Adrenal gland (tissue), 12 donors: ENCODE measurements around the gene MYCBPAP. TPM values are rescaled to one million over a fixed set of nuclear protein-coding genes. Genes with fewer than 3 reads are reported as not detected.

ENCODE experiments used
- DNase-seq, 7 donors: peaks; one replicate each; pipeline ENCODE4 v3.0.0-alpha.2; 2019 to 2020
- H3K27ac ChIP-seq, 5 donors: fragments of 200-600 bp; sonication (generic) in 4 of 5; 1 replicate in 3 of 5; 2 replicates in 2 of 5; pipeline versions ENCODE4 v1.5.1 to v1.8.0; 2016 to 2020; ENCODE audit warnings: mild to moderate bottlenecking in 1 of 5
- H3K27me3 ChIP-seq: fragments of 200-600 bp; 2 replicates; pipeline ENCODE4 v1.8.0; 2021
- H3K36me3 ChIP-seq, 2 donors: fragments of 200-600 bp; replicated peaks in 1 of 2; 1 replicate in 1 of 2; 2 replicates in 1 of 2; pipeline versions ENCODE4 v1.5.1 to v1.8.0; 2018 to 2022
- H3K4me1 ChIP-seq, 2 donors: fragments of 200-600 bp; replicated peaks in 1 of 2; 1 replicate in 1 of 2; 2 replicates in 1 of 2; pipeline versions ENCODE4 v1.5.1 to v1.8.0; 2018 to 2021
- H3K4me3 ChIP-seq, 4 donors: fragments of 200-600 bp; sonication (generic) in 3 of 4; one replicate each; pipeline ENCODE4 v1.5.1; 2016 to 2018
- H3K9me3 ChIP-seq, 3 donors: fragments of 200-600 bp; sonication (generic) in 1 of 3; replicated peaks in 1 of 3; 1 replicate in 2 of 3; 2 replicates in 1 of 3; pipeline versions ENCODE4 v1.5.1 to v1.8.0; 2016 to 2021
- POLR2A ChIP-seq, 2 donors: fragments of 450-650 bp; IDR thresholded peaks; one replicate each; pipeline ENCODE4 v1.6.1; 2017; ENCODE audit warnings: antibody characterized with exemption in 2 of 2, mild to moderate bottlenecking in 2 of 2, moderate library complexity in 1 of 2
- WGBS, 4 donors: extraction: QIAGEN DNeasy Blood & Tissue Kit in 2 of 4; methylation state at CpG; one replicate each; pipeline versions ENCODE4 v1.1.5 to v1.1.7; 2013 to 2017; 5-methylcytosine and 5-hydroxymethylcytosine counted together
- intact Hi-C, 2 donors: fragments of 100-400 bp; cut with DNase I; formaldehyde crosslinking; loops; one replicate each; pipeline versions ENCODE4 v1.14.1 to v1.15.0; 2022 to 2023
- polyA plus RNA-seq, 3 donors: library from polyadenylated mRNA; stranded (reverse); fragments of 200-250 nt in 2 of 3; fragments of 350-450 nt in 1 of 3; fragmentation: Illumina TruSeq in 1 of 3; extraction: RNeasy Lipid Tissue Mini Kit (QIAGEN cat#74804) in 1 of 3; gene quantifications; one replicate each; pipeline ENCODE4 v1.2.3, GENCODE V29; 2013 to 2014
- total RNA-seq, 9 donors: library from RNA; depleted of rRNA in 4 of 9; stranded (reverse); fragments of >200 nt in 4 of 9; fragments of 120-200 nt in 1 of 9; fragmentation: NEBNext Ultra II Directional in 1 of 9; extraction: Animal tissue kit (Norgen Biotek cat#: 25700) in 1 of 9; gene quantifications; one replicate each; pipeline versions ENCODE4 v1.1.0 to v1.2.4, GENCODE V29; 2013 to 2023
- TF ChIP-seq, protein P1 (sequence below), 6 experiments: fragments of 450-650 bp in 4 of 6; fragments of 200-600 bp in 2 of 6; sonication (generic) in 1 of 6; IDR thresholded peaks; 1 replicate in 5 of 6; 2 replicates in 1 of 6; pipeline versions ENCODE4 v1.5.1 to v1.8.0; 2016 to 2021; ENCODE audit warnings: antibody characterized with exemption in 6 of 6, mild to moderate bottlenecking in 2 of 6, moderate library complexity in 1 of 6
- donor health status: healthy with polysubstance abuse.
- donor health status: Bipolar disorder and iron deficiency.
- donor health status: DM: yes; HTN: yes; CAD: no.
- donor health status: DM: no; HTN: no; CAD: no.
- donor health status: DM: no; HTN: no; CAD: no.
- donor health status: DM: yes; HTN: yes; CAD: no.

MYCBPAP gene
- total and polyA plus RNA-seq, 12 donors: 0.12 to 8.9 (median 2.3) TPM; not detected in 1

DNA sequence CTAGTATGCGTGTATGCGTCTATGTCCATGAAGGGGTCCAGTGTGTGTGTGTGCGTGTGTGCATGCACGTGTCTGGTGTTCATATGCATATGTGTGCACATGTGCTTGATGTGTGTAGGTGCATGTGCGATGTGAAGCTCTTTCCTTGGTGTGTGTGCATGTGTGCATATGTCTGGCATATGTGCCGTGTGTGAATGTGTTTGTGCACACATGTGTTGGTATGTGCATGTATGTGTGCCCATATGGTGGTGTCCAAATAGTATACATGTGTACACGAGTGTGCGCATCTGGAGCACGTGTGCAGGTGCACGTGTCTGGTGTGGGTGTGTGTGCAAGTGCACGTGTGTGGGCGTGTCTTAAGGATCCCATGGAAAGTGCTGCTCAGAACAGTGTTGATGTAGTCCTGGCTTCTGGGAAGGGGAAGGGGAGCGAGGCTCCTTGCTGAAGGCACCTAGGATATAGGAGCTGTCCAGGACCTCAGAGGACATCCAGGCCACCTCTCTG is 69.3 kb downstream of the MYCBPAP start:
- 85 to 91% (median 88%) methylated on average over 13 of the region's 13 CpGs for WGBS, 4 donors
- no peak overlapping the region for H3K4me3 ChIP-seq

GRCh38 chr17:50578173-50578572 is 69.9 kb downstream of the MYCBPAP start:
- no peaks in the 10 kb centered on the region for H3K9me3 ChIP-seq
- intact Hi-C loops: no loop called here
- no peaks in the 10 kb centered on the region for H3K4me1 ChIP-seq
- TF ChIP-seq, protein P1, sequence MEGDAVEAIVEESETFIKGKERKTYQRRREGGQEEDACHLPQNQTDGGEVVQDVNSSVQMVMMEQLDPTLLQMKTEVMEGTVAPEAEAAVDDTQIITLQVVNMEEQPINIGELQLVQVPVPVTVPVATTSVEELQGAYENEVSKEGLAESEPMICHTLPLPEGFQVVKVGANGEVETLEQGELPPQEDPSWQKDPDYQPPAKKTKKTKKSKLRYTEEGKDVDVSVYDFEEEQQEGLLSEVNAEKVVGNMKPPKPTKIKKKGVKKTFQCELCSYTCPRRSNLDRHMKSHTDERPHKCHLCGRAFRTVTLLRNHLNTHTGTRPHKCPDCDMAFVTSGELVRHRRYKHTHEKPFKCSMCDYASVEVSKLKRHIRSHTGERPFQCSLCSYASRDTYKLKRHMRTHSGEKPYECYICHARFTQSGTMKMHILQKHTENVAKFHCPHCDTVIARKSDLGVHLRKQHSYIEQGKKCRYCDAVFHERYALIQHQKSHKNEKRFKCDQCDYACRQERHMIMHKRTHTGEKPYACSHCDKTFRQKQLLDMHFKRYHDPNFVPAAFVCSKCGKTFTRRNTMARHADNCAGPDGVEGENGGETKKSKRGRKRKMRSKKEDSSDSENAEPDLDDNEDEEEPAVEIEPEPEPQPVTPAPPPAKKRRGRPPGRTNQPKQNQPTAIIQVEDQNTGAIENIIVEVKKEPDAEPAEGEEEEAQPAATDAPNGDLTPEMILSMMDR (IDR thresholded peaks at IDR 0.05): no peak
- TF ChIP-seq POLR2A (IDR thresholded peaks at IDR 0.05): no peak
- H3K27ac ChIP-seq: no peak overlapping the region
- WGBS, 4 donors: 85 to 100% (median 88%) methylated on average over 5 to 16 of the region's 16 CpGs
- no peak overlapping the region for H3K4me3 ChIP-seq
- no peaks in the 10 kb centered on the region for H3K27me3 ChIP-seq
- DNase-seq: no peak
- no peaks in the 10 kb centered on the region for H3K36me3 ChIP-seq

More for the DNA sequence above, 69.3 kb downstream of the MYCBPAP start:
- H3K36me3 ChIP-seq: no peaks in the 10 kb centered on the region
- H3K4me1 ChIP-seq: no peaks in the 10 kb centered on the region
- H3K27ac ChIP-seq: no peak overlapping the region
- H3K27me3 ChIP-seq: no peaks in the 10 kb centered on the region
- TF ChIP-seq, protein P1 (IDR thresholded peaks at IDR 0.05): no peak
- TF ChIP-seq POLR2A (IDR thresholded peaks at IDR 0.05): no peak
- no peaks in the 10 kb centered on the region for H3K9me3 ChIP-seq
- intact Hi-C loops: no loop called here
- no peak for DNase-seq

DNA sequence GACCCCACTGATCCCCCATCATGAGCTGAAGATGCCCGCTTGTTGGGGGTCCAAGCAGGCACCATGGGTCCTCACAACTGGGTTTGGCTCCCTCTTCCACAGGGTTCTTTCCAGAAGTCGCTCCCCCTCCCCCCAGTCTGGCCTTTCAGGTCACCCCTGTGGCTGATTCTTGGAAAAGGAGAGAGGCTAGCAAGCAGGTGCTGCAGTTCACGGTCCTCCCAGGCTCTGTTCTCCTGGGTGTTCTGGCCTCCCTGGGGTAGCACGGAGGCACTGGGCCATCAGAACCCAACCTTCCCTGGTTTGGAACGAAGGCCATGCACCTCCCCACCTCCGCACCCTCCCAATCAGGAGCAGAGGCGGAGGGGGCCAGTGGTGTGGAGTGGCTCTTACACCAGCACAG is 71.2 kb downstream of the MYCBPAP start:
- no peaks in the 10 kb centered on the region for H3K36me3 ChIP-seq
- intact Hi-C loops: no loop called here
- no peaks in the 10 kb centered on the region for H3K4me1 ChIP-seq
- H3K9me3 ChIP-seq: no peaks in the 10 kb centered on the region
- H3K27me3 ChIP-seq: no peaks in the 10 kb centered on the region
- DNase-seq: no peak
- TF ChIP-seq, protein P1 (IDR thresholded peaks at IDR 0.05): no peak
- TF ChIP-seq POLR2A (IDR thresholded peaks at IDR 0.05): no peak
- no peak overlapping the region for H3K27ac ChIP-seq
- no peak overlapping the region for H3K4me3 ChIP-seq
- WGBS, 4 donors: 89 to 96% (median 94%) methylated on average over 3 to 7 of the region's 7 CpGs

DNA sequence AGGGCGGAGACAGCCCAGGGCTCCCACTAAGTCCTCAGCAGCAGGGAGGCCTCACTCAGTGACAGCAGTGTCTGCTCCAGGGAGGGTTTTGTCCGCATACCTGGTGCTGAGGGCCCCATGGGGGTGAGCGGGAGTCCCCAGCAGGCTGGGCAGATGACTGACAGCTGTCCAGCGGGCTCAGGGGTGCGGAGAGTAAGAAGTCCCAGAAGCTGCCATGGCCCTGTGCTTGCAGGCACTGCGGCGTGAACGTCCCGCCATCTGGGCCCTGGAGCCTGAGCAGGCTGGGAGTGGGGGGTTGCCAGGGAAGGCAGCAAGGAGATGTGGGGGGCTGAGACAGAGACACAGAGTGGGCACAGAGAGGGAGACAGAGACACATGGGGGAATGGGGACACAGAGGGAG is 72.4 kb downstream of the MYCBPAP start:
- no peak for TF ChIP-seq POLR2A (IDR thresholded peaks at IDR 0.05)
- TF ChIP-seq, protein P1 (IDR thresholded peaks at IDR 0.05): no peak
- Histone ChIP-seq H3K4me3 (no peak overlapping the region), H3K36me3 (no peaks in the 10 kb centered on the region), H3K4me1 (no peaks in the 10 kb centered on the region), H3K27ac (no peak overlapping the region), H3K9me3 (no peaks in the 10 kb centered on the region), H3K27me3 (no peaks in the 10 kb centered on the region)
- intact Hi-C loops: no loop called here
- WGBS, 4 donors: 91 to 100% (median 96%) methylated on average over 6 to 9 of the region's 9 CpGs
- no peak for DNase-seq

Other genes starting within 250 kb of the MYCBPAP start
- under 1 TPM in 1 of 9 donors, not detected in 8; 0.06 TPM for gene TMEM92, start 234.0 kb upstream of the MYCBPAP start, total RNA-seq
- gene TMEM92, start 234.0 kb upstream of the MYCBPAP start, polyA plus RNA-seq: under 1 TPM in 1 of 3 donors, not detected in 2; 0.13 TPM
- gene XYLT2, start 162.3 kb upstream of the MYCBPAP start, total RNA-seq: 10 to 100 TPM; 14.7 to 40.3 (median 31.9) TPM
- gene XYLT2, start 162.3 kb upstream of the MYCBPAP start, polyA plus RNA-seq: 10 to 100 TPM in 2 of 3 donors, 1 to 10 TPM in 1; 4.6 to 29.8 (median 16.2) TPM
- 100 to 1,000 TPM in 3 of 9 donors, 10 to 100 TPM in 6; 75.0 to 159 (median 93.4) TPM for gene MRPL27, start 135.3 kb upstream of the MYCBPAP start, total RNA-seq
- 100 to 1,000 TPM in 2 of 3 donors, 10 to 100 TPM in 1; 96.4 to 287 (median 159) TPM for gene MRPL27, start 135.3 kb upstream of the MYCBPAP start, polyA plus RNA-seq
- gene EME1, start 135.2 kb upstream of the MYCBPAP start, total RNA-seq: 1 to 10 TPM in 3 of 9 donors, under 1 TPM in 6; 0.18 to 5.2 (median 0.55) TPM
- 1 to 10 TPM in 1 of 3 donors, under 1 TPM in 2; 0.48 to 1.5 (median 0.84) TPM for gene EME1, start 135.2 kb upstream of the MYCBPAP start, polyA plus RNA-seq
- 100 to 1,000 TPM in 7 of 9 donors, 10 to 100 TPM in 2; 88.6 to 337 (median 109) TPM for gene LRRC59, start 110.9 kb upstream of the MYCBPAP start, total RNA-seq
- 100 to 1,000 TPM in 1 of 3 donors, 10 to 100 TPM in 2; 38.0 to 305 (median 49.3) TPM for gene LRRC59, start 110.9 kb upstream of the MYCBPAP start, polyA plus RNA-seq
- gene ACSF2, start 82.2 kb upstream of the MYCBPAP start, total RNA-seq: 100 to 1,000 TPM in 8 of 9 donors, 10 to 100 TPM in 1; 92.1 to 434 (median 192) TPM
- 100 to 1,000 TPM in 2 of 3 donors, 10 to 100 TPM in 1; 92.5 to 306 (median 253) TPM for gene ACSF2, start 82.2 kb upstream of the MYCBPAP start, polyA plus RNA-seq
- 10 to 100 TPM in 2 of 9 donors, 1 to 10 TPM in 7; 1.7 to 26.6 (median 5.7) TPM for gene CHAD, start 39.6 kb upstream of the MYCBPAP start, total RNA-seq
- 10 to 100 TPM in 2 of 3 donors, 1 to 10 TPM in 1; 7.2 to 11.1 (median 10.9) TPM for gene CHAD, start 39.6 kb upstream of the MYCBPAP start, polyA plus RNA-seq
- gene RSAD1, start 29.6 kb upstream of the MYCBPAP start, total RNA-seq: 10 to 100 TPM; 28.4 to 77.3 (median 51.7) TPM
- gene RSAD1, start 29.6 kb upstream of the MYCBPAP start, polyA plus RNA-seq: 10 to 100 TPM; 31.6 to 69.0 (median 60.5) TPM
- 10 to 100 TPM in 7 of 9 donors, 1 to 10 TPM in 2; 1.7 to 96.1 (median 36.0) TPM for gene EPN3, start 24.3 kb downstream of the MYCBPAP start, total RNA-seq
- 10 to 100 TPM in 2 of 3 donors, 1 to 10 TPM in 1; 1.2 to 32.3 (median 10.5) TPM for gene EPN3, start 24.3 kb downstream of the MYCBPAP start, polyA plus RNA-seq
- 100 to 1,000 TPM in 7 of 9 donors, 10 to 100 TPM in 2; 52.1 to 205 (median 151) TPM for gene SPATA20, start 38.7 kb downstream of the MYCBPAP start, total RNA-seq
- gene SPATA20, start 38.7 kb downstream of the MYCBPAP start, polyA plus RNA-seq: 100 to 1,000 TPM in 2 of 3 donors, 10 to 100 TPM in 1; 12.7 to 246 (median 150) TPM
- 1 to 10 TPM in 1 of 9 donors, under 1 TPM in 7, not detected in 1; 0.06 to 2.6 (median 0.20) TPM for gene CACNA1G, start 52.3 kb downstream of the MYCBPAP start, total RNA-seq
- under 1 TPM; 0.05 to 0.24 (median 0.07) TPM for gene CACNA1G, start 52.3 kb downstream of the MYCBPAP start, polyA plus RNA-seq
- gene ABCC3, start 126.4 kb downstream of the MYCBPAP start, total RNA-seq: 100 to 1,000 TPM in 8 of 9 donors, 1 to 10 TPM in 1; 7.2 to 422 (median 239) TPM
- gene ABCC3, start 126.4 kb downstream of the MYCBPAP start, polyA plus RNA-seq: 100 to 1,000 TPM; 164 to 448 (median 414) TPM
- 10 to 100 TPM; 24.8 to 46.4 (median 40.3) TPM for gene ANKRD40, start 199.5 kb downstream of the MYCBPAP start, total RNA-seq
- gene ANKRD40, start 199.5 kb downstream of the MYCBPAP start, polyA plus RNA-seq: 10 to 100 TPM; 14.9 to 37.0 (median 18.7) TPM
- gene LUC7L3, start 211.2 kb downstream of the MYCBPAP start, total RNA-seq: 100 to 1,000 TPM in 2 of 9 donors, 10 to 100 TPM in 7; 16.1 to 142 (median 75.2) TPM
- gene LUC7L3, start 211.2 kb downstream of the MYCBPAP start, polyA plus RNA-seq: 100 to 1,000 TPM in 2 of 3 donors, 10 to 100 TPM in 1; 95.4 to 248 (median 112) TPM